ENCODE measurements around the gene CMYA5.
"Not testable (repeated sequence)": the region's sequence is repeated elsewhere in the genome, so short reads cannot be mapped to it uniquely, and the experiment has no call there.

Gene CMYA5

DNA sequence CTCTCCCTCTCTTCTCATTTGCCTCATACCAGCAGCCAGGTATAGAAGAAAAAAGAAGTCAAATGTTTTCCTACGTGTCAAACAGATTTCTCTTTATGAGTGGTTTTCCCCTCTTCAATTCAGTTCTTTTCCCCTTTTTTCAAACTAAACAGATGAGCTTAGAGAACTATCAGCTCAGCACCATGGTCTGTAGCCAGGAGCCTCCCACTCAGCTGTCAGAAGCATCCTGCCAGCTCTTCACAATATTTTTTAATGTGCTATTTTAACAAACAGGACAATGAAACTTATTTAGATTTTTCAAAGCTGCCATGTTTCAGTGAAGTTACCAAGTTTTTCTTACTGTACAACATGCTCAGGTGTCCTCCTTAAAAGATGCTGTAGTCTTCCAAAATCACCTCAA, 63.5 kb downstream of the CMYA5 start:
- no peak for DNase-seq

DNA sequence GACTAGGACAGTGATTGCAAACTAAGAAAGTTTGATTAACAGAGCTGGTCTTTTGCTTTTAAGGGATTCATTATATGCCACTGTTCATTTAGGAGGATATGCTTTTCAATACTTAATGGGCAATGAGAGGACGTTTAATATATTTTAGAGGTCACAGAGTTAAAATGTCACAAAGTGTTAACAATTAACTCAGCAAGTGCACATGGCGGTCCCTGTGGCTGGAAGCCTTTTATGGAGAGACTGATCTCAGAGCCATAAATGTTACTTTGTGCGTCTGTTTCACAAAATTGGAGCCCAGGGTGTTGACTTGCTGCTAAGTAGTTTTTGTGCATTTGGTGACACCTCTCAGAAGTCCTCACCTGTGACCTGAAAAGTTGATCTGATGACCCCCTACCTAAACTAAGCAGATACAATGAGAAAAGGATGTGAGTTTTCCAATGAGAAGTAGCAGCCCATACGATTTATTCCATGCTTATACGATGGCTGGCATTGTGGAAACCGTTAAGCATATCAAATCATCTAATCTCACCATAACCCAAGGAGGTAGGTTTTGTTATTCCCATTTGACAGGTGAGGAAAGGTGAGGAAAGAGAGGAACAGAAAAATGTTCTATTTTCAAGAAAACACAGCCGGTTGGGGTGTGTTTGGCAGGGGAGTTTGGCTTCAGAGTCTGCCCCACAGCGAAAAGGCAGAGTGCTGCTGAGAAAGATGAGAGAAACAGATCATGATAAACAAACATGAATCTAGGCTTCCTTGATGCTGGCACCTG, 64.4 kb downstream of the CMYA5 start:
- DNase-seq = no peak

DNA sequence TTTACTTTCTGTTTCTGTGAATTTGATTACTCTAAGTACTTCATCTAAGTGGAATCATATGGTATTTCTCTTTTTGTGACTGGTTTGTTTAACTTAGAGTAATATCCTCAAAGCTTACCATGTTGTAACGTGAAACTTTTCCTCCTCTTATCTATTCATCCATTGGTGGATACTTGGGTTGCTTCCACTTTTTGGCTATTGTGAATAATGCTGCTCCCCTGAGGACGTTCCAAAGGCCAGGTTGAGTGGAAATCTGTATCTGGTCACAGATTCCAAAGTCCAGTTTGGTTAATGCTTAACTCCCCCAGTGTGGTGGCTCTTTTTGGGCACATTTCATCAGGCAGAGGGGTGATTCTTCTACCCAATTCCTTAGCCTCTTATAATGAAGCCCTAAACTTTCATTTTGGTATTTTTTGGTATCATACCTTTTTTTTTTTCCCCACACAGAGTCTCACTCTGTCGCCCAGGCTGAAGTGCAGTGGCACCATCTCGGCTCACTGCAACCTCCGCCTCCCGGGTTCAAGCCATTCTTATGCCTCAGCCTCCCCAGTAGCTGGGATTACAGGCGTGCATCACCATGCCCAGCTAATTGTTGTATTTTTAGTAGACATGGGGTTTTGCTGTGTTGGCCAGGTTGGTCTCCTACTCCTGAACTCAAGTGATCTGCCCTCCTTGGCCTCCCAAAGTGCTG, 65.4 kb downstream of the CMYA5 start:
- no peak for DNase-seq

DNA sequence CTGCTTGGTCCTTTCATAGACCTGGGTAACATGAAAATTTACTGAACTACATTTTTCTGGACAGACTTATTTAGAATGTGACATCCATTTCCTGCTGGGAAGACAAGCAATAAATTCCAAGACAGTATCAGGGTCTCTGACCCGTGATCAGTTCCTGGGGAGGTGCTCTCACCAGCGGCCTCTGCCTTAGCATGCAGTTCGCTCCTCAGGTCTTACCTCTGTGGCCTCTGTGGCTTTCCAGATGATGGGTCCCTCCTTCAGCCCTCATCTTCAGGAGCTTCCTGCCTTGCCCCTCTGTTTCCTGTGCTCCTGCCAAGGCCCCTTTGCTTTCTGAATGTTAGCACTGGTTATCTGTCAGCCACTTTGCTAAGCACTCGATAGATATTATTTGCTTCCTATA, 66.4 kb downstream of the CMYA5 start:
- no peak for DNase-seq

DNA sequence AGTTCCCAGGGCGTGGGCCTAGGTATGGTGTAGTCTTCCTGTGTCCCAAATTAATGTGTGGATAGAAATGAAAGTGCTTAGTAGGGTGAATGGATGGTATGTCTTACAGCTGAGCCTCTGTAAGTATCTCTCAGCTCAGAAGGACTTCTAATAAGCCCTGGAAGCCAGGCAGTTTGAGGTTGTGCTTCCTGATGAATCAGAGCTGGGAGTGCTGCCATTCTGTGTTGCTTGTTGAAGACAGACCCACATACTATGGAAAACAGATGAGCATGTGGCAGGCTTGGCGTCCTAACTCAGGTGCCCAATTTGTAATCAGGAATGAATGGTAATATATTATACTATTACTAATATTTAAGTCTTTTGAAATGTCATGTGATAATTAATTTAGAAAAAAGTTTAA, 69.8 kb downstream of the CMYA5 start:
- DNase-seq = no peak

DNA sequence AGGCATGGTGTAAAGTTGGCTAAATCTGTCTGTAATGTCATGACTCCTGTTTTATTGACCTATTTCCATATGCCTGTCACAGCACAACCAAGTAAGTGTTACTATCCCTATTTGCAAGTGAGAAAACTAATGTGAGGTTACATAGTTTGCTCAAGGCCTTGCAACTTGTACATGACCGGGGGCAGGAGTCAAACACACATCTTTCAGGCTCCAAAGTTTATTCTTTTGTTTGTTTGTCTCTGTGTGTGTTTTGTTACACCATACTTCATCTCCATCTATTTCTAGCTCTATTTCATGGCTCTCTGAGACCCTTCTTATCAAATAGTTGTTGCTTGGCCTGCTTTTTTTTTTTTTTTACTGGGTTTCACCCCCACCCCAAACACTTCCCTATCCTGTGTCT, 70.2 kb downstream of the CMYA5 start:
- DNase-seq = no peak

DNA sequence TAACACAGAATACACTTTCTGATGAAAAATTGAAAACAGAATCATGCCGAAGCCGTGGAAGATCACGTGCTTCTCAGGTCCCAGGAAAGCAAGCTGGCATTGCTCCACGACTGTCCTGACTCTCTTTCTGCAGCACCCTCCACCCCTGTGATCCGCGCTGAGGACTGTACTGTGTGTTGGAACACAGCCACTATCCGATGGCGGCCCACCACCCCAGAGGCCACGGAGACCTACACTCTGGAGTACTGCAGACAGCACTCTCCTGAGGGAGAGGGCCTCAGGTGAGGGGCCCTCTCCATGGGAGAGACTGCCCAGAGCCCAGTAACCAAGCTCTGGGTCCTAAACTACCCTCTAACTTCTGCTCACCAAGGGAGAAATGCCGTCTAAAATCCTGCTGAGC, 73.3 kb downstream of the CMYA5 start:
- DNase-seq = no peak

DNA sequence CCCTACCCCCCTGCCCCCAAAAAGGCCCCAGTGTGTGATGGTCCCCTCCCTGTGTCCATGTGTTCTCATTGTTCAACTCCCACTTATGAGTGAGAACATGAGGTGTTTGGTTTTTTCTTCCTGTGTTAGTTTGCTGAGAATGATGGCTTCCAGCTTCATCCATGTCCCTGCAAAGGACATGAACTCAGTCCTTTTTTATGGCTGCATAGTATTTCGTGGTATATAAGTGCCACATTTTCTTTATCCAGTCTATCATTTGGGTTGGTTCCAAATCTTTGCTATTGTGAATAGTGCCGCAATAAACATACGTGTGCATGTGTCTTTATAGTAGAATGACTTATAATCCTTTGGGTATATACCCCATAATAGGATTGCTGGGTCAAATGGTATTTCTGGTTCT, 74.5 kb downstream of the CMYA5 start:
- not testable (repeated sequence) for DNase-seq

DNA sequence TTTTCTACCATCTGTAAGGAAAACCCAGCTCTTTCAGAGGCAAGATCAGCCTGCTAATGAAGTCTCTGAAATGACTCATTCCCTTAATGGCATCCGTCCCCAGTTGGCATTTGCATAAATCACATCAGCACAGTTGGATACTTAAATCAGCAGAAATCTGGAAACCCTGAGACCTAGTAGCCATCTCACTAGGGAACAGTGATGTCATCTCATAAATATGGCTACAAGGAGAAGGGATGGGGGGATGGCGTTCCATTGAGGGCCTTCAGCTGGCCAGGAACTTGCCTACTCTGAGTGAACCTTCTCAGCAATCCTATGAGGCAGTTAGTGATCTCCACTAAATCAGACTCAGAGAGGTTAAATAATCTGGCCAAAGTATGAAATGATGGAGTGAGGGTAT, 81.8 kb downstream of the CMYA5 start:
- DNase-seq = no peak

DNA sequence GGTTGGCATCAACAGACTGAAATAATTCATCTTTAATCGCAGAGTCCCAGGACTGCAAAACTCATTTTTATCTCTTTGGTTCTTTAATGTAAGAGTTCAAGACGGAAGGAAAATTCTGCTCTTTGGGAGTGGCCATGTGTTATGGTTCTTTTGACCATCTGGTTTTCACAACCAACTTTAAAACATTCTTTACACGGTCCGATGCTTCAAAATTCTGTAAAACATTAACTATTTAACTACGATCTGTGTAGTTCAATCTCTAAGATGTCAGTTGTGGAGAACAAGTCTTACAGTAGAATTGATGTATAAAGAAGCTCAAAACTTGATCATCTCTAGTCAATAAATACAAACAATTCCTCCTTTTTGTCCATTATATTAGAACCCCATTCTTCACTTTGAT, 83.0 kb downstream of the CMYA5 start:
- DNase-seq = no peak

DNA sequence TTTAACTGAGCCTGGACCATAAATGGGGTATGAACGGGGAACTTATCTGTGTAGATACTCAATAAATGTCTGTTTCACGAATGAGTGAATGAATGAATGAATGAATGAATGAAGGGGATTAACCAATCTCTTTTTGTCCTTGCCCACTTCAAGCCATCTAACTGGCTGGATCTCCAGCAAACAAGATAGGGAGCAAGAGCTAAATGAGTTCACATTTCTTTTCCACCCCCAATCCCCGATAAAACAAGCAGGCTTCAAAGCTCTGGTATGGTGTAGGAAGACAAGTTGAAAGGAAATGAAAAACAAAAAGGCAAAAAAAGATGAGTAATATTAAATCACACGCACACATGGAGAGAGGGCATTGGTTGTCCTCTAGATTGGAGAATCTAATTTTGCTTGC, 84.0 kb downstream of the CMYA5 start:
- DNase-seq = no peak

DNA sequence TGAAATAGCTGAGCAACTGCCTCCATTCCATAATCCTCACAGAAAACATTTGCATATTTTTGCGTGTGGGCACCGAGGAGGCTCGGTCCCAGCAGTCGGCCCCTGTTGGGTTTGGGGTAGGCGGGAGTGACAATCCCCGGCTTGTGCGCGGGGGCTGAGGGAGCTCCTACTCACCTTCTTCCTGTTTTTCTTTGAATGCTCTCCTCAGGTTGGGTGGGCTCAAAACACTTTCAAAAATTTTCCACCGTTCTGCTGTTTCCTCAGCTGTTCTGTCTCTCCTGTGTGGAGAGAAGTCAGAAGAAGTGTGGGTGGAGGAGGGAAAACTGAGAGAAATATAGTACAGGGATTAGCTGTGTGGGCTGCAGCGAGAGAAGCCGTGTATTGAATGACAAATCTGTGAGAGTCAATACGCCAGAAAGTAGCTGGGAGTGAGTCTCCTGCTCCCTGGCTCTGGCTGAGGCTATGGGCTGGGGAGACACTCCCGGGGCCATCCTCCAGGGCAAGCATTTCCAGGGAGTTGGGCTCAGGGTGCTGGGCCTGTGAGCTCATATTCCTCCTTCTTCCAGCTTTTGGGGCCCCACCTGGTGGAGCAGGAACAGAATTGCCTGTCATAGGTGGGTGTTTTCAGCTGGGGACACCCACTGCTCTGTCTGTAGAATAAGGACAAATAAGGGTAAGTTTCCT, 84.7 kb downstream of the CMYA5 start:
- no peak for DNase-seq

DNA sequence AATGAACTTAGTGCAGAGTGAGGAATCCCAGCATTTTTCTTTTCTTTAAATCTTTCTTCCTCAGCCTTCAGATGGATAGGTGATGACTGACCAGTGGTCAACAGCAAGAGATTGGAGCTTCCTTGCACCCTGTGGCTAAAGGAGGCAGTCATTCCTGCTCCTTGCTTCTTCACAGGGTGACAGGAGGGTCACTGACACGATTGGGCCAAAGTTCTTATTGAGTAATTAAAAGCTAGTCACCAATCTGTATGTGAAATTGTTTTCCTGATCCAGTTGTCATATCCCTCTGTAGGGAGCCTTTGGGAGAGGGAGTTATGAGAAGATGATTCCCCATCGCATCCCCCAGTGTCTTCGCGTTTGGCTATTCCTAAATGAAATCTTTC, 85.2 kb downstream of the CMYA5 start:
- DNase-seq = no peak

DNA sequence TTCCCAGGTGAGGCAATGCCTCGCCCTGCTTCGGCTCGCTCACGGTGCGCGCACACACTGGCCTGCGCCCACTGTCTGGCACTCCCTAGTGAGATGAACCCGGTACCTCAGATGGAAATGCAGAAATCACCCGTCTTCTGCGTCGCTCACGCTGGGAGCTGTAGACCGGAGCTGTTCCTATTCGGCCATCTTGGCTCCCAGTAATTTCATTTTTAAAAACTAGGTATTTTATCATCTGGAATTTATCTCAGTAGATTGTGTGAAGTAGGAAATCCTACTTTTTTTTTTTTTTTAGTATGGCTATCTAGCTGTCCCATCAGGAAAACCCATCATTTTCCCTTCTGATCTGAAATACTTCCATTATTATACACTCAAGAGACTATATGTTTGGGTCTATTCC, 95.1 kb downstream of the CMYA5 start:
- not testable (repeated sequence) for DNase-seq

DNA sequence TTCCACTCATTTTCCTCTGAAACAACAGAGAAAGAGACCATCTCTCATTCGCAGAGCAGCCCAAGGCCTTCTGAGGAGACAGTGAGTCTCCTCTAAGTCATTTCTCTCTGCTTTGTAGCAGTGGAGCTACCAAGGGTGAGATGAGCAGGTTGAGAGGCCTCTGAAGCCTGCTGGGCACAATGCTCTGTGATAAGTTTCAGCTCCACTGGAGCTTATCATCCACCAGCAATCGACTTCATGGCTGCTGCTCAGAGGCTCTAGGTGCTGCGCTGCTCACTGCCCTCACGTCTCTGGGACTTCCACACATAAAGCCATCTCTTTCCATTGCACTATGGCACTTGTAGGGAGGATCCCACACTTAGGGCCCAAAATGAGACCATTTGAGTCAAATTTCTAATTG, 96.3 kb downstream of the CMYA5 start:
- DNase-seq = no peak

DNA sequence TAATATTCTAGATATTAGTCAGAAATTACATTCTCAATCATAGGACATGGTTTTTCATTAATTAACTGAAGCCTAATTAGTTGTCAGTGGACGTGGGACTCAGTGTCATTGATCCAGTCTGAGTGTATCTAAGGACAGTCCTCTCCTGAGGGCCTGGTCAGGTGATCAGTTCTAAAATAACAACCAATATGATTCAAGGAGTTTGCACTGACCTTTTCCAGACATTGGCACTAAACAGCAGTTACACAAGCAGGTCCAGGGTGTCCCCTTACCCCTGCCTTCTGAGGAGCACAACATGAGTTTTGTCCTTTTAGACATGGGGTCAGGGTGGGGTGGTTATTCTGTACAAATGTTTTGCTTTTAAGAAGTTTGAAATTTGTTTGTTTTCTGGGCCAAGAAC, 97.8 kb downstream of the CMYA5 start:
- DNase-seq = no peak

DNA sequence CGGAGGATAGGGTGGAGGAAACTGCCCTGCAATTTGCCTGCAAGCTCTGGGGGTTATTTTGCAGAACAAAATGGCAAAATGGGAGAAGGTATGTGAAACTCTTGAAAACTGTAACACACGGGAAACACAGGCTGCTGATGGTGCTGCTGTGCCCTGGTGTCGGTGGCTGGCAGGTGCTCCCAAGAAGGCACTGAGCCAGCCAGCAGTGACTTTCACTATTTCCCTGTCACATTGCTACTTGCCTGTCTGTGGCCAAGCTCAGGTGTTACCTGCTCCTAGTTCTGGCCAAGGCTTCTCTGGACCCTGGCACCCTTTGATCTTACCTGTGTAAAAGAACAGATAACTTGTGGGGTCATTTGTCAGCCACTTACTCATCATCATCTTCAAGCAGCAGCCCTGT, 102.2 kb downstream of the CMYA5 start:
- DNase-seq = no peak

DNA sequence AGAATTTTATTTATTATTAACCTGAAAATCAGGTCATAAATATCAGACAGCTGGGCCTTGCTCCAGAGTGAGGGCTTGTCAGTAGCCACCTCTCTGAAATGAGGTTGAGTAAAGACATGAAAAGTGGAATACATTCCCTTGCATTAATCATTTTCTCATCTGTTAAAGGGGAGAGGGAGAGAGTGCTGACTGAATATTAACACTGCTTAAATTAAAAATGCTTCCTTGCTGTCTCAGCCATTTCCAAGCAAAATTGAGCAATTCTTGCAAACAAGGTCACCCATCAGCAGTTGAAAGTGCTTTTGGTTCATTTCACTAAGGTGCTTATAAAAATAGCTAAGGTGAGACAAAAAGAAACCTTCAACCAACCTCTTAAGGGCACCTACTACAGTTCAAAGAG, 102.8 kb downstream of the CMYA5 start:
- DNase-seq = no peak

DNA sequence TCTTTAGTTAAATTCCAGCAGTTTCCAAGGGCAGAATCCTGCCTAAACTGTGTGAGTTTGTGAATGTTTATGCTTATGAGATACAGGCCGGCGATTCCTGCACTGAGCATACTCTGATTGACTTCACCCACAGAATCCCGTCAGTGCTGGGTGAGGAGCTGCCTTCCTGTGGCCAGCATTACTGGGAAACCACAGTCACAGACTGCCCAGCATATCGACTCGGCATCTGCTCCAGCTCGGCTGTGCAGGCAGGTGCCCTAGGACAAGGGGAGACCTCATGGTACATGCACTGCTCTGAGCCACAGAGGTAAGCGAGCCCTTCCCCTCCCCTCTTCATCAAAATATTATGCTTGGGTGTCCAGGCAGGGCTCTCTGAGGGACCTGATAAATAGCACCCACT, 103.7 kb downstream of the CMYA5 start:
- no peak for DNase-seq

DNA sequence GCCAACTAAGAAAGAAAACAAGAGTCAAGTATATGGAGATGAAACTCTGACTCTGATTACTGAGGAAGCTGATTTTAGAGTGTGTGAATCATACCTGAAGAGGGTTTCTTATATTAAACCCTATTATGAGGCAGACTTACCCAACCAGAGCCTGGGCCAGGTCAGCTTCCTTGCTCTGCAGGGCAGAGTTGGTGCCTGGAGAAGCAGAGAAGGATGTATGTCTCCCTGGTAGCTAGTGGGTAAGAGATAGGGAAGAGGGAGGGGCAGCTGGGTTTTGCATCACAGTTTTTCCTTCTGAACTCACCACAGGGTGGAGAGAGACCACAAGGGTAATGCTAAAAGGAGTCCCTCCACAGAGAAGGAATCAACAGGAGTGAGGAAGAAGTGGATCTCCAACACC, 104.1 kb downstream of the CMYA5 start:
- no peak for DNase-seq

DNA sequence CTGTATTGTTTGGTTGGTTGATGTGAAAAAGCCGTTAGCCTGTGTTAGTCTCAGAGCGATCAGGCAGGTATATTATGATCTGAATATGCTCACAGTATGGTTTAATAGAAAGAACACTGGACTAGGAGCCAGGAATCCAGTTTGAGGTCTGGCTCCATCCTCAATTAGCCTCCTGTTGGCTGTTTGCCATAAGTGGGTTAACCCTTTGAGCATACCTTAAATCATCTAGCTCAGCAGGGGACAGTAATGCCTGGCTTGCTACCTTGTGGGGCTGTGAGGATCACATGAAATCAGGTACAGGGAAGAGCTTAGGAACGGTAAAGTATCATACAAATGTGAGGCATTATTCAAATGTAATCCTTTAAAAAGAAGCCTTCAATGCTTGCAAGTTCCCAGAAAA, 104.7 kb downstream of the CMYA5 start:
- no peak for DNase-seq

DNA sequence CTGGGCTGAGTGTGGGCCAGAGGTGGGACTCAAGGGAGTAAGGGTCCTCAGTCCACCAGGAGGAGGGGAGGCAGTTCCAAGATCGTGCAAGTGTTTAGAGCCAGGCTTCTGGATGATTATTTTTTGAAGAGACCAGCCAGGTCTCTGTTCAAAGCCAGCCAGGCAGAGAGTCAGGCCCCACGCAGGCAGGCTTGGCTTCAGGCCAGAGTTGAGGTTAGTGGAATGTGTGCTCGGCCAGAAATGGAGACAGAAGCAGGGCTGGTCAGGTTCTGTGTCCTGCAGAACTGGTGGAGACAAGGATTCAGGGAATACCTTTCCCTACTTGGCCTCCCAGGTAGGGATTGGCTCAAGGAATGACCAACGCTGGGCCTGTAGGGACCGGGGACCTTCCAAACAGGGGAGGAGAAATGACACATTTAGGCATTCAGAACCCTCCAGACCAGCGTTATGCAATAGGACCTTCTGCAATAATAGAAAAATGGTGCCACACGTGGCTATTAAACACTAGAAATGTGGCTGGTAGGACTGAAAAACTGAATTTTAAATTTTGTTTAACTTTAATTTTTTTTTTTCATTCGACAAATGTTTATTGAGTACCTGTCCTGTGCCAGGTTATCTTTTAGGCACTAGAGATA, 106.2 kb downstream of the CMYA5 start:
- no peak for DNase-seq

DNA sequence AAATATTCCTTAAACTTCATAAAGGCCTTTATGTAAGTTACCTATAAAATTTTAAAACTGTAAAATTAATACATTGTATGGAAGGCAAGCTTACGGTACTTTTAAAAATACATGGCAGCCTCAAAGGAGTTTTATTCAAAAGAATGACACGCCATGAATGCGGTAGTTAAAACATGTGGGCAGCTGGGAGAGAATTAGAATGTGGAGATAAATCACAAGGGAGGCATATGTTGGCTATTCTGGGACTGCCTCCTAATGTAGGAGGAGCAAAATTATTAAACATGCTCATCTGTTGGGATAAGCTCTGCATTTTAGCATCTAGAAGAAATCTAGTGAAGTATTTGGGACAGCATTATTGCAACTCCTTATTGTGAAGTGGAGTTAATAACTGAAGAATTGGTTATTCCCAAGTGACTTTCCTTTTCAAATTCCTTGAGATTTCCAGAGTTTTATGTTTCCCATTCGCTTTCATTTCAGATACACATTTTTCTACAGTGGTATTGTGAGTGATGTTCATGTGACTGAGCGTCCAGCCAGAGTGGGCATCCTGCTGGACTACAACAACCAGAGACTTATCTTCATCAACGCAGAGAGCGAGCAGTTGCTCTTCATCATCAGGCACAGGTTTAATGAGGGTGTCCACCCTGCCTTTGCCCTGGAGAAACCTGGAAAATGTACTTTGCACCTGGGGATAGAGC, 109.4 kb downstream of the CMYA5 start:
- no peak for DNase-seq
